ENCODE data around the gene BTBD7.
A peak's percentile ranks its signal among the peaks of the same experiment; 100 is the strongest.
"Not testable (repeated sequence)": the region's sequence is repeated elsewhere in the genome, so short reads cannot be mapped to it uniquely, and the experiment has no call there.

BTBD7 gene

GRCh38 chr14:93245764-93246420 is 86.9 kb downstream of the BTBD7 start:
- no peak for DNase-seq

DNA sequence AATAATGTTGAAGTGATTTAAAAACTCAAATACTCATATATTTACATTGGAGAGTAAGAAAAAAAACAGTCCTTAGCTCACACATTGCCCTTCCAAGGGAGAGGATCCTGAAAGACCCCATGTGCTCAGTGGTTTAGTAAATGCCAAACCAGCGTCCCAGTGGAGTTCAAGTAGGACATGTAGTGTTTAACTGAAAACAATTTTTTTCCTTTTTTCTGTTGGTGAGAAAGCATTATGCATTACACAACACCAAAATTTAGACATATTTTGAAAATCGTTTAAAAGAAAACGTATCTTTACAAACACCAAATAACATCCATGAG is 92.2 kb downstream of the BTBD7 start:
- no peak for DNase-seq

GRCh38 chr14:93239869-93240677 is 92.8 kb downstream of the BTBD7 start:
- DNase-seq: no peak

- no peak for DNase-seq
Measured at GRCh38 chr14:93234798-93235197, 98.0 kb downstream of the BTBD7 start.

DNA sequence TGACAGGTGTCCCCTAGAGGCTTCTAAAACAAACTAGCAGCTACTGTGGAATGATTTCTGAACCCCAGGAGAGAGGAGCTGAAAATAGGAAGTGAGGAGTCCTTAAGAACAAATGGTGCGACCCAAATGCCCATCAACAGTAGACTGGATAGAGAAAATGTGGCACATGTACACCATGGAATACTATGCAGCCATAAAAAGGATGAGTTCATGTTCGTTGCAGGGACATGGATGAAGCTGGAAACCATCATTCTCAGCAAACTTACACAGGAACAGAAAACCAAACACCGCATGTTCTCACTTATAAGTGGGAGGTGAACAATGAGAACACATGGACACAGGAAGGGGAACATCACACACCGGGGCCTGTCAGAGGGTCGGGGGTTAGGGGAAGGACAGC is 99.8 kb downstream of the BTBD7 start:
- not testable (repeated sequence) for DNase-seq

DNA sequence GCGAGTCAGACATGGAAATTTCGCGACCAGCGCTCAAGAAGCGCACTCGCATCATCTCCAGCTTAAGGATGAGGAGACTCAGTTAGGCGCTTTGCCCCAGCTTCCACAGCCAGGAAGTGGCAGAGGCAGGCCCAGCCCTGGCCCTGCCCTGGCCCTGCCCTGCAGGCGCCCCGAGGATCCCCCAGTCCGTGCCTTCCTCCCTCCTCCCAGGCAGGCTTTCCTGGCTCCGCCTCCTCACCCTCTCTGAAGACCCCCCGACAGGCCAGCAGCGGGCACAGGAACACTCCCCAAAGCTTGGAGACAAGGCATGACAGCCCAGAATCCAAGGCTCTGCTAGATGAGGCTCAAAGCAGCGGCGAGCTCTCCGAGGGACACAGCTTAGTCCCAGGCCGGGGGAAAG is 100.7 kb downstream of the BTBD7 start:
- no peak for DNase-seq

GRCh38 chr14:93231129-93231979 is 101.5 kb downstream of the BTBD7 start:
- no peak for DNase-seq

DNA sequence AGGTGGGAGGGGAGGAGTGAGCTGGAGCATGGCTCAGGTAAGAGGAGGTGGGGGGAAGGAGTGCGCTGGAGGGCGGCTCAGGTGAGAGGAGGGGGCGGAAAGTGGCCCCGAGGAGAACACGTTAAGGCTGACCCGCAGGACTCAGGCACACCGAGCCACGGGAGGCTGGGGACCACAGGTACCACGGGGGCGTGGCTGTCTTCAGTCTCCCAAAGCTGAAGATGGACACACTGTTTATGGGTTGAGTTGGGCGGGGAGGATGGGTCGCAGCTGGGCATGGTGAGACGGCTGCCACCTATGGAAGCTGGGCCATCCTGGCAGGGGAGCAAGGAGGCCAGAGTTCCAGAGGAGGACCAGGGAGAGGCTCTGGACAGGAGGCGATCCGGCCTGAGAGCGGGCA is 102.3 kb downstream of the BTBD7 start:
- no peak for DNase-seq

- no peak for DNase-seq
Measured at GRCh38 chr14:93228550-93228949, 104.3 kb downstream of the BTBD7 start.

- no peak for DNase-seq
Measured at GRCh38 chr14:93223565-93223964, 109.3 kb downstream of the BTBD7 start.

GRCh38 chr14:93220509-93220908 is 112.3 kb downstream of the BTBD7 start:
- DNase-seq: no peak

GRCh38 chr14:93219103-93219726 is 113.6 kb downstream of the BTBD7 start:
- DNase-seq: no peak

GRCh38 chr14:93214598-93214997 is 118.2 kb downstream of the BTBD7 start:
- no peak for DNase-seq

DNA sequence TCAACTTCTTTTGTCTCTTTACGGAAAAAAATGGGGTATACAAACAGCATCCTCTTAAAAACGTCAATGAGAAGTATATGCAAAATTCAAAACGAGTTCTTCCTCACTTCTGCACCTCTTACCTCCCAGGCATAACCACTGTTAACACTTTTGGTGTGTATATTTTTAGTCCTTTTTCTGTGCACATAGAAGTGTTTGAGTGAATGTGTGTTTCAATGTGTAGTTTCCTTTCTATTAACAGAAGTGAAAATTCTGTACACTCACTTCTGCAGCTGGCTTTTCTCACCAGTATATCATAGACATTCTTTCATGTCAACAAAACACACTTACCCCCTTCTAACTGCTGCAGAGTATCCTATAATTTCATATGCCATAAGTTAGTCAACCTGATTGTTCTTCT is 120.4 kb downstream of the BTBD7 start:
- DNase-seq: no peak

GRCh38 chr14:93207468-93208308 is 125.1 kb downstream of the BTBD7 start:
- DNase-seq: no peak

DNA sequence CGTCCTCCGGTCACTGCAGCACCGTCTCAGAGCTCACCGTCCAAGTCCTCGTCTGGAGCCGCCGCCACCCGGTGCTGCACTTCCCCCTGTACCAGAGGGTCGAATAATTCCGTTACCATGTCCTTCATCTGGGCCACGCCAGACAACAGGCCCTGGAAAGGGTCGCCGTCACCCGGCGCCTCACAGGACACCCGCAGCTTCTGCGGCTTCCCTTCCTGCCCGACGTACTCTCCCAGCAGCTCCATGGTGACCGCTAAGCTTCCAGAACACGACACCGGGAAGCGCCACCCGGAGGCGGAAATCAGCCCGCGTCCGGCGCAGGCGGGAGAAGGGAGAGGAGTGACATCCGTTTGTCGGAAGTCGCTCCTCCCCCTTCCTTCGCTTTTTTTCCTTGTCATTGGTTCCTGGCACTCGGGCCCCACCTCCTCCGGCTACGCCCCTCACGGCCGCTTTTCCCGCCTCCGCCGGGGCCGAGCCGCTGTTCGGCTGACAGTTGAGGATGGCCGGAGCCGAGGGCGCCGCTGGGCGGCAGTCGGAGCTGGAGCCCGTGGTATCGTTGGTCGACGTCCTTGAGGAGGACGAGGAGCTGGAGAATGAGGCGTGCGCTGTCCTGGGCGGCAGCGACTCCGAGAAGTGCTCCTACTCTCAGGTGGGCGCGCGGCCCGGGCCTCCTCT is 125.9 kb downstream of the BTBD7 start, which contains the start of the genes GON7 and UBR7:
GON7 (minus strand) TSS at position 273 of the 675 bp plus-strand sequence; CDS start at position 245, 28 bp downstream.
UBR7 (plus strand) TSS at position 464 of the 675 bp plus-strand sequence; CDS start at position 500, 36 bp downstream.
- DNase-seq: peak; percentile 94

DNA sequence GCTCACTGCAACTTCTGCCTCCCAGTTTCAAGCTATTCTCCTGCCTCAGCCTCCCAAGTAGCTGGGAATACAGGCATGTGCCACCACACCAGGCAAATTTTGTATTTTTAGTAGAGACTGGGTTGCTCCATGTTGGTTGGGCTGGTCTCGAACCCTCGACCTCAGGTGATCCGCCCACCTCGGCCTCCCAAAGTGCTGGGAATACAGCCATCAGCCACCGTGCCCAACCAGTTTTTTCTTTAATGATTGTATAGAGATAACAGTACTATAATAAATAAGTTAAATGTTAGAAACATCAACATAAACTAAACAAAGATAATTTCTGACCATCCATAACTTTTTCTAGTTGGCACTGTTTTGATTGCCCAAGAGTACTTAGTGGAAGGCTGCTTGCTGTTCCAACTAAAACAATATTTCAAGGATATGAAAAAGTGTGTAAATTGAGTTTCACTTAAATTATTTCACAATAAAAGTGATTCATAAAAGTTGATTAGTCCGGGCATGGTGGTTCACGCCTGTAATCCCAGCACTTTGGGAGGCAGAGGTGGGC is 131.6 kb downstream of the BTBD7 start:
- no peak for DNase-seq

DNA sequence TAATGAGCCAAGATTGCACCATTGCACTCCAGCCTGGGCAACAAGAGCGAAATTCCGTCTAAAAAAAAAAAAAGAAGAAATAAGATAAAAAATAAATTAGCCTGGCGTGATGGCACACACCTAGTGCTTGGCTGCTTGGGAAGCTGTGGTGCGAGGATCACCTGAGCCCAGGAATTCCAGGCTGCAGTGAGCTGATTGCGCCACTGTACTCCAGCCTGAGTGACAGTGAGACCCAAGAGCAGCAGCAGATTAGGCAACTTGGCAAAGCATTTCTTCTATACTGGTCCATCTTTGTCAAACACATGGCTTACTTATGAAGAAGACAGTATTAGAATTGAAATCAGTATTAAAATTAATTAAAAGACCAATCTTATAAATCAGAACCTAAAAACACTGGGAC is 132.3 kb downstream of the BTBD7 start:
- DNase-seq: no peak

DNA sequence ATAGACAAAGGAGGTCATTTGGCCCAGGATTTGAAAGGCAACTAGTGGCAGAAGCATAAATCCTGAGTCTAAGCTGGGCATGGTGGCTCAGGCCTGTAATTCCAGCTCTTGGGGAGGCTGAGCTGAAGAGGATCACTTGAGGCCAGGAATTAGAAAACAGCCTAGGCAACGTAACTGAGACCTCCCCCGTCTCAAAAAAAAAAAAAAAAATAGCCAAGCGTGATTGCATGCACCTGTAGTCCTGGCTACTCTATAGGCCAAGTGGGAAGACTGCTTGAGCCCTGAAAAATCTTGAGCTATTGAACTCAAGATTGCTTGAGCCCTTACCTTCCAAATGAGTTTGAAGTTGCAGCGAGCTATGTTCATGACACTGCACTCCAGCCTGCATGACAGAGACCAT is 133.8 kb downstream of the BTBD7 start:
- no peak for DNase-seq

GRCh38 chr14:93195316-93195999 is 137.4 kb downstream of the BTBD7 start:
- DNase-seq: no peak
